Activated CD4-positive, alpha-beta T cell treated with anti-CD3 and anti-CD28 coated beads, Interleukin-2, amount 50 U/mL, for 16 hours (primary cell): Measurements from ENCODE around the gene RNF115.
"Not testable (repeated sequence)": the region's sequence is repeated elsewhere in the genome, so short reads cannot be mapped to it uniquely, and the experiment has no call there.

Source experiments
- DNase-seq: peaks from one replicate; pipeline ENCODE4 v3.0.0-alpha.2; 2020

RNF115 gene

GRCh38 chr1:145771056-145771455 is 52.8 kb downstream of the RNF115 start:
- DNase-seq, result no peak

GRCh38 chr1:145768004-145768403 is 55.9 kb downstream of the RNF115 start:
- DNase-seq, result not testable (repeated sequence)

GRCh38 chr1:145766926-145767325 is 57.0 kb downstream of the RNF115 start:
- DNase-seq, result not testable (repeated sequence)

GRCh38 chr1:145765585-145766360 is 58.1 kb downstream of the RNF115 start:
- not testable (repeated sequence) for DNase-seq

- not testable (repeated sequence) for DNase-seq
These were observed 58.8 kb downstream of the RNF115 start for GRCh38 chr1:145765127-145765526.

GRCh38 chr1:145764231-145764940 is 59.5 kb downstream of the RNF115 start:
- not testable (repeated sequence) for DNase-seq

- not testable (repeated sequence) for DNase-seq
These were observed 61.9 kb downstream of the RNF115 start for GRCh38 chr1:145762001-145762400.

GRCh38 chr1:145761498-145761897 is 62.4 kb downstream of the RNF115 start:
- DNase-seq, result not testable (repeated sequence)

- not testable (repeated sequence) for DNase-seq
These were observed 63.4 kb downstream of the RNF115 start for GRCh38 chr1:145760395-145760949.

GRCh38 chr1:145759721-145760120 is 64.2 kb downstream of the RNF115 start:
- DNase-seq, result no peak

- DNase-seq, result no peak
These were observed 65.3 kb downstream of the RNF115 start for GRCh38 chr1:145758575-145758974.

GRCh38 chr1:145758116-145758515 is 65.8 kb downstream of the RNF115 start:
- no peak for DNase-seq

GRCh38 chr1:145757420-145757819 is 66.5 kb downstream of the RNF115 start:
- no peak for DNase-seq

GRCh38 chr1:145751491-145752037 is 72.3 kb downstream of the RNF115 start:
- DNase-seq, result no peak

- no peak for DNase-seq
These were observed 73.5 kb downstream of the RNF115 start for GRCh38 chr1:145750426-145750825.

GRCh38 chr1:145747398-145748247 is 76.3 kb downstream of the RNF115 start:
- DNase-seq, result no peak

GRCh38 chr1:145740269-145740668 is 83.6 kb downstream of the RNF115 start:
- no peak for DNase-seq

- no peak for DNase-seq
These were observed 87.7 kb downstream of the RNF115 start for GRCh38 chr1:145736191-145736590.

GRCh38 chr1:145730900-145731299 is 93.0 kb downstream of the RNF115 start:
- no peak for DNase-seq

GRCh38 chr1:145730467-145730866 is 93.4 kb downstream of the RNF115 start:
- DNase-seq, result no peak

- DNase-seq, result no peak
These were observed 94.0 kb downstream of the RNF115 start for GRCh38 chr1:145729666-145730436.

- DNase-seq, result no peak
These were observed 94.7 kb downstream of the RNF115 start for GRCh38 chr1:145729196-145729595.
